ENCODE data around the gene TTLL11. TPM values are rescaled to one million over a fixed set of nuclear protein-coding genes. Genes with fewer than 3 reads are reported as not detected.

TTLL11 gene
- total RNA-seq, 4 donors from 2014 or later = 15.1 to 42.6 (median 29.1) TPM

- Histone ChIP-seq H3K27ac (no peak overlapping the region), H3K36me3 (peaks cover 0 to 32% of the 10 kb centered on the region in 2 donors), H3K4me1 (no peaks in the 10 kb centered on the region), H3K9me3 (no peaks in the 10 kb centered on the region), H3K27me3 (no peaks in the 10 kb centered on the region), H3K4me3 (no peak overlapping the region)
- ATAC-seq = no peak
- 70 to 92% methylated on average over 3 to 5 of the region's 5 CpGs for WGBS, 2 donors (ENCODE audit: low coverage in 1 of 2)
- TF ChIP-seq POLR2AphosphoS5 (IDR thresholded peaks at IDR 0.05) (no peak), EP300 (IDR thresholded peaks at IDR 0.05) (no peak), POLR2A (IDR thresholded peaks at IDR 0.05) (no peak)
- TF ChIP-seq, protein P1, sequence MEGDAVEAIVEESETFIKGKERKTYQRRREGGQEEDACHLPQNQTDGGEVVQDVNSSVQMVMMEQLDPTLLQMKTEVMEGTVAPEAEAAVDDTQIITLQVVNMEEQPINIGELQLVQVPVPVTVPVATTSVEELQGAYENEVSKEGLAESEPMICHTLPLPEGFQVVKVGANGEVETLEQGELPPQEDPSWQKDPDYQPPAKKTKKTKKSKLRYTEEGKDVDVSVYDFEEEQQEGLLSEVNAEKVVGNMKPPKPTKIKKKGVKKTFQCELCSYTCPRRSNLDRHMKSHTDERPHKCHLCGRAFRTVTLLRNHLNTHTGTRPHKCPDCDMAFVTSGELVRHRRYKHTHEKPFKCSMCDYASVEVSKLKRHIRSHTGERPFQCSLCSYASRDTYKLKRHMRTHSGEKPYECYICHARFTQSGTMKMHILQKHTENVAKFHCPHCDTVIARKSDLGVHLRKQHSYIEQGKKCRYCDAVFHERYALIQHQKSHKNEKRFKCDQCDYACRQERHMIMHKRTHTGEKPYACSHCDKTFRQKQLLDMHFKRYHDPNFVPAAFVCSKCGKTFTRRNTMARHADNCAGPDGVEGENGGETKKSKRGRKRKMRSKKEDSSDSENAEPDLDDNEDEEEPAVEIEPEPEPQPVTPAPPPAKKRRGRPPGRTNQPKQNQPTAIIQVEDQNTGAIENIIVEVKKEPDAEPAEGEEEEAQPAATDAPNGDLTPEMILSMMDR (IDR thresholded peaks at IDR 0.05) = no peak
Observed at GRCh38 chr9:121944711-121945191, 148.4 kb downstream of the TTLL11 start.

DNA sequence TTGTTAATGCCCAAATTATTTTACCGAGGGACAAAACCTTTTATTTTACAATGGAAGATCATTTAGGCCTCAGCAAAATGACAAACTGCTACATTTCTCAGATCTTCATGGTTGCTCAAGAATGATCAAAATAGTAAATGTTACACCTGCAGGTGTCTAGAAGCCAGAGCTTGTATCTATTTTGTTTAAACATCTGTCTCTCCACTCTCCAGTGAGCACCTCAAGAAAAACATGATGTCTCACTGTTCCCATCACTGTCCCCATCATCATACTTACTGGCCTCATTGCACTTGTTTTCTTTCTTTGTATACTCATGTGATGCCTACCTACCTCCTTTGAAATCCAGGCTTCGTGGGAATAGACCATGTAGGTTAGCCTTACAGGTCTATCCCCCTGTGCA is 149.6 kb downstream of the TTLL11 start:
- 91 to 100% methylated on average over 1 to 2 of the region's 2 CpGs for WGBS, 2 donors (ENCODE audit: low coverage in 1 of 2)
- TF ChIP-seq EP300 (IDR thresholded peaks at IDR 0.05) = no peak
- Histone ChIP-seq H3K27me3 (no peaks in the 10 kb centered on the region), H3K9me3 (no peaks in the 10 kb centered on the region), H3K36me3 (peaks cover 0 to 28% of the 10 kb centered on the region in 2 donors), H3K4me3 (no peak overlapping the region), H3K4me1 (no peaks in the 10 kb centered on the region), H3K27ac (no peak overlapping the region)
- no peak for ATAC-seq

GRCh38 chr9:121942866-121943382 is 150.2 kb downstream of the TTLL11 start:
- H3K27me3 ChIP-seq = no peaks in the 10 kb centered on the region
- ATAC-seq = no peak
- H3K9me3 ChIP-seq = no peaks in the 10 kb centered on the region
- no peak for TF ChIP-seq EP300 (IDR thresholded peaks at IDR 0.05)
- TF ChIP-seq POLR2AphosphoS5 (IDR thresholded peaks at IDR 0.05) = no peak
- TF ChIP-seq POLR2A (IDR thresholded peaks at IDR 0.05) = no peak
- TF ChIP-seq, protein P1 (IDR thresholded peaks at IDR 0.05) = no peak
- H3K27ac ChIP-seq = no peak overlapping the region
- H3K4me1 ChIP-seq = no peaks in the 10 kb centered on the region
- H3K36me3 ChIP-seq = peaks cover 0 to 26% of the 10 kb centered on the region in 2 donors
- no peak overlapping the region for H3K4me3 ChIP-seq
- WGBS, 2 donors (ENCODE audit: low coverage in 1 of 2) = 85% methylated on average over 5 to 8 of the region's 15 CpGs

- Histone ChIP-seq H3K36me3 (peaks cover 0 to 20% of the 10 kb centered on the region in 2 donors), H3K4me3 (no peak overlapping the region), H3K27ac (no peak overlapping the region), H3K27me3 (no peaks in the 10 kb centered on the region), H3K4me1 (no peaks in the 10 kb centered on the region), H3K9me3 (no peaks in the 10 kb centered on the region)
- ATAC-seq = no peak
- TF ChIP-seq, protein P1 (IDR thresholded peaks at IDR 0.05) = no peak
- no peak for TF ChIP-seq EP300 (IDR thresholded peaks at IDR 0.05)
- TF ChIP-seq POLR2AphosphoS5 (IDR thresholded peaks at IDR 0.05) = no peak
- no peak for TF ChIP-seq POLR2A (IDR thresholded peaks at IDR 0.05)
- 91 to 95% methylated on average over 6 to 7 of the region's 7 CpGs for WGBS, 2 donors (ENCODE audit: low coverage in 1 of 2)
Observed at GRCh38 chr9:121942313-121942712, 150.8 kb downstream of the TTLL11 start.

DNA sequence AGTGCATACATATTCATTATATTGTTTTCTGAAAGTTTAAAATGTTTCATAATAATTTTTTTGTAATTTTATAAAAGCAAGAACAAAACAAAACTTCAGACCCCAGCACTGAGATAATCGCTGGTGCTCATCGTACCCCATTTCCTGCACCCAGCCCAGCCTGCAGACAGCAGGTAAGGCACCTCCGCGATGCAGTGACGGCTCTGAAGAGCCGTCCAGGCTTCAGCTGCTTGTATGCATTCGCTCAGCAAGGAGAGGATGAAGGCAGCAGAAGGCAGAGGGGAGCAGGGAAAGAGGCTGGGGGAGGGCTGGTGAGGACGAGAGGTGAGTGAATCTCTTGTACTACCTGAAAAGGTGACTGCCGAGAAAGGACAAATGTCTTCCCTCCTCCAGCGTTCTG is 153.5 kb downstream of the TTLL11 start:
- no peaks in the 10 kb centered on the region for H3K27me3 ChIP-seq

More for the DNA sequence above, 153.5 kb downstream of the TTLL11 start:
- H3K4me1 ChIP-seq = no peaks in the 10 kb centered on the region
- TF ChIP-seq POLR2A (IDR thresholded peaks at IDR 0.05) (no peak), POLR2AphosphoS5 (IDR thresholded peaks at IDR 0.05) (no peak), EP300 (IDR thresholded peaks at IDR 0.05) (no peak)
- TF ChIP-seq, protein P1 (IDR thresholded peaks at IDR 0.05) = no peak
- H3K36me3 ChIP-seq = peaks cover 0 to 24% of the 10 kb centered on the region in 2 donors
- no peak overlapping the region for H3K4me3 ChIP-seq
- no peaks in the 10 kb centered on the region for H3K9me3 ChIP-seq
- WGBS, 2 donors (ENCODE audit: low coverage in 1 of 2) = 51 to 72% methylated on average over 2 to 9 of the region's 10 CpGs
- H3K27ac ChIP-seq = no peak overlapping the region
- ATAC-seq = no peak

Measured in gastroesophageal sphincter (tissue), 4 donors.